GM12878 (cell line): Measurements from ENCODE around the gene ALPK1.

Source experiments
- CBFB ChIP-seq: IDR thresholded peaks from 2 replicates; pipeline ENCODE4 v1.6.1; 2016; ENCODE audit warnings: antibody characterized with exemption, low read depth
- EP300 ChIP-seq, 2 experiments: fragments of 150-350 bp in 1 of 2; IDR thresholded peaks; 2 replicates each; pipeline ENCODE4 v1.6.1; 2011 to 2012; ENCODE audit warnings: low read depth in 2 of 2, low read length in 2 of 2, borderline replicate concordance in 1 of 2, improper control_type of control experiment in 1 of 2, inconsistent platforms in 1 of 2; ENCODE audit not compliant: control insufficient read depth in 1 of 2
- ESRRA ChIP-seq: IDR thresholded peaks from 2 replicates; pipeline ENCODE4 v1.6.1; 2012; ENCODE audit warnings: mild to moderate bottlenecking, low read length, improper control_type of control experiment
- GABPA ChIP-seq: IDR thresholded peaks from 2 replicates; pipeline ENCODE4 v1.6.1; 2014; ENCODE audit warnings: antibody characterized with exemption, low read depth, mild to moderate bottlenecking, inconsistent platforms
- MTA3 ChIP-seq: IDR thresholded peaks from 2 replicates; pipeline ENCODE4 v1.6.1; 2012; ENCODE audit warnings: low read length, inconsistent platforms, borderline replicate concordance
- MXI1 ChIP-seq: fragments of 150-350 bp; IDR thresholded peaks from 2 replicates; pipeline ENCODE4 v1.6.1; 2011; ENCODE audit warnings: low read depth, mild to moderate bottlenecking, inconsistent platforms, low read length, improper control_type of control experiment
- NFIC ChIP-seq: IDR thresholded peaks from 2 replicates; pipeline ENCODE4 v1.6.1; 2012; ENCODE audit warnings: low read depth, mild to moderate bottlenecking, inconsistent platforms, low read length, moderate library complexity
- NR2C2 ChIP-seq: IDR thresholded peaks from 2 replicates; pipeline ENCODE4 v1.6.1; 2011; ENCODE audit warnings: borderline replicate concordance, low read depth; ENCODE audit not compliant: control insufficient read depth, insufficient read length
- SIX5 ChIP-seq: IDR thresholded peaks from 2 replicates; pipeline ENCODE4 v1.6.1; 2011; ENCODE audit warnings: mild to moderate bottlenecking, low read depth, low read length, moderate library complexity; ENCODE audit not compliant: severe bottlenecking
- ZBTB33 ChIP-seq: fragments of 450-650 bp; IDR thresholded peaks from 2 replicates; pipeline ENCODE4 v1.6.1; 2017; ENCODE audit warnings: mild to moderate bottlenecking
- ZNF24 ChIP-seq: fragments of 450-650 bp; IDR thresholded peaks from 2 replicates; pipeline ENCODE4 v1.6.1; 2017; ENCODE audit warnings: antibody characterized with exemption, mild to moderate bottlenecking
- ZSCAN29 ChIP-seq: fragments of 450-650 bp; IDR thresholded peaks from 2 replicates; pipeline ENCODE4 v1.6.1; 2017; ENCODE audit warnings: mild to moderate bottlenecking, moderate library complexity
- TF ChIP-seq, protein P1 (sequence below), 3 experiments: IDR thresholded peaks in 2 of 3; conservative IDR thresholded peaks in 1 of 3; 2 replicates each; pipeline ENCODE4 v1.5.1; 2011; ENCODE audit warnings: low read depth in 3 of 3, low read length in 3 of 3, mild to moderate bottlenecking in 3 of 3, control low read depth in 2 of 3, moderate library complexity in 2 of 3, inconsistent platforms in 1 of 3, mixed read lengths in 1 of 3; ENCODE audit not compliant: control insufficient read depth in 2 of 3, insufficient read depth in 1 of 3; ENCODE audit errors: extremely low read depth in 1 of 3

DNA sequence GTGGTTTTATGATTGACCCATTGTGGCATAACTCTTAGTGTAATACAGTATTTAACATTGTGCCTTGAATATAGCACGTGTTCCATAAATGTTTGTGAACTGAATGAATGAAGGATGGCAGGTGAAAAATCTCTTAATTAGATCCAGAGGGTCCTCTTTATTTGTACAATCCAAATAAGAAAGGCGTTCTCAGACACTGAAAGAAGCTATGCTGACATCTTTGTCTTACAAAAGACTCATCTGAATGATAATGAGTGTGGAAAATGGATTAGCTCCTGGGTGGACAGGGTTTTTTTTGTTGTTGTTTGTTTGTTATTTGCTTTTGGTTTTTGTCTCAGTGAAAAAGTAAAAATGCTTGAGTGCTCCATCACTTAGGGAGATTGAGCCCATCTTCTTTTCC, 156.2 kb downstream of the ALPK1 start:
- TF ChIP-seq NR2C2 (no peak), GABPA (no peak), ZBTB33 (no peak), ZSCAN29 (no peak), NFIC (no peak), CBFB (no peak), SIX5 (no peak), ESRRA (no peak), MTA3 (no peak), ZNF24 (no peak), MXI1 (no peak), EP300 (IDR thresholded peaks at IDR 0.05; ENCODE audit: borderline replicate concordance in 1 of 2, control insufficient read depth in 1 of 2, low read depth in 2 of 2, low read length in 2 of 2) (no peak)
- TF ChIP-seq, protein P1, sequence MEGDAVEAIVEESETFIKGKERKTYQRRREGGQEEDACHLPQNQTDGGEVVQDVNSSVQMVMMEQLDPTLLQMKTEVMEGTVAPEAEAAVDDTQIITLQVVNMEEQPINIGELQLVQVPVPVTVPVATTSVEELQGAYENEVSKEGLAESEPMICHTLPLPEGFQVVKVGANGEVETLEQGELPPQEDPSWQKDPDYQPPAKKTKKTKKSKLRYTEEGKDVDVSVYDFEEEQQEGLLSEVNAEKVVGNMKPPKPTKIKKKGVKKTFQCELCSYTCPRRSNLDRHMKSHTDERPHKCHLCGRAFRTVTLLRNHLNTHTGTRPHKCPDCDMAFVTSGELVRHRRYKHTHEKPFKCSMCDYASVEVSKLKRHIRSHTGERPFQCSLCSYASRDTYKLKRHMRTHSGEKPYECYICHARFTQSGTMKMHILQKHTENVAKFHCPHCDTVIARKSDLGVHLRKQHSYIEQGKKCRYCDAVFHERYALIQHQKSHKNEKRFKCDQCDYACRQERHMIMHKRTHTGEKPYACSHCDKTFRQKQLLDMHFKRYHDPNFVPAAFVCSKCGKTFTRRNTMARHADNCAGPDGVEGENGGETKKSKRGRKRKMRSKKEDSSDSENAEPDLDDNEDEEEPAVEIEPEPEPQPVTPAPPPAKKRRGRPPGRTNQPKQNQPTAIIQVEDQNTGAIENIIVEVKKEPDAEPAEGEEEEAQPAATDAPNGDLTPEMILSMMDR (IDR thresholded peaks at IDR 0.05 in 2 of 3, conservative IDR thresholded peaks at IDR 0.05 in 1 of 3; ENCODE audit: control insufficient read depth in 2 of 3, extremely low read depth in 1 of 3, insufficient read depth in 1 of 3, low read depth in 3 of 3, low read length in 3 of 3), result no peak
